Activated CD8-positive, alpha-beta memory T cell treated with anti-CD3 and anti-CD28 coated beads, Interleukin-2, amount 10 ng/mL, durations not matched to agents 7 days and 5 days (primary cell): Measurements from ENCODE around the gene TF. TPM values are rescaled to one million over a fixed set of nuclear protein-coding genes. Genes with fewer than 3 reads are reported as not detected.

Source experiments
- ATAC-seq: fragments of 150-1000 bp; cut with Tn5 transposase; one replicate; pipeline ENCODE4 v1.10.0; 2021; ENCODE audit warnings: moderate library complexity
- CTCF ChIA-PET: fragments of 350-600 bp; sonication (Branson Sonifier 250); formaldehyde crosslinking; loops from one replicate; lab custom pipeline; 2021; ENCODE audit warnings: antibody characterized with exemption; lab: Charles Lee
- DNase-seq: peaks from one replicate; pipeline ENCODE4 v3.0.0-alpha.2; 2020
- H3K27ac Mint-ChIP-seq: one replicate; pipeline ENCODE4 v1.8.0; 2021; ENCODE audit warnings: mild to moderate bottlenecking, mixed read lengths
- H3K27me3 Mint-ChIP-seq: one replicate; pipeline ENCODE4 v1.8.0; 2021; ENCODE audit warnings: mixed read lengths
- H3K36me3 Mint-ChIP-seq: one replicate; pipeline ENCODE4 v1.8.0; 2021; ENCODE audit warnings: mild to moderate bottlenecking, mixed read lengths
- H3K4me1 Mint-ChIP-seq: one replicate; pipeline ENCODE4 v1.8.0; 2021; ENCODE audit warnings: mixed read lengths
- H3K4me3 Mint-ChIP-seq: one replicate; pipeline ENCODE4 v1.8.0; 2021; ENCODE audit warnings: mild to moderate bottlenecking, moderate library complexity, mixed read lengths
- H3K9me3 Mint-ChIP-seq: one replicate; pipeline ENCODE4 v1.8.0; 2022; ENCODE audit warnings: low read depth, mixed read lengths
- total RNA-seq, 2 experiments: library from RNA; stranded (reverse); gene quantifications; one replicate each; pipeline ENCODE4 v1.2.3, GENCODE V29; 2021

TF gene
- total RNA-seq, 2 experiments from 2014 or later = 0.16 to 0.91 TPM

GRCh38 chr3:133833880-133834620, 87.9 kb downstream of the TF start:
- H3K27ac Mint-ChIP-seq = no peak overlapping the region
- no peaks in the 10 kb centered on the region for H3K4me1 Mint-ChIP-seq
- no peaks in the 10 kb centered on the region for H3K36me3 Mint-ChIP-seq
- H3K9me3 Mint-ChIP-seq = no peaks in the 10 kb centered on the region
- no peaks in the 10 kb centered on the region for H3K27me3 Mint-ChIP-seq
- CTCF ChIA-PET = interaction anchor here (1.3 kb wide), 1 partner anchor 16 kb away, joined by 5 read pairs; no protein-coding TSS in a partner anchor
- no peak overlapping the region for H3K4me3 Mint-ChIP-seq
- no peak for ATAC-seq
- DNase-seq = peak; percentile 30

GRCh38 chr3:133834621-133835417, 88.6 kb downstream of the TF start:
- Mint-ChIP-seq H3K27ac (no peak overlapping the region), H3K4me3 (no peak overlapping the region), H3K9me3 (no peaks in the 10 kb centered on the region), H3K27me3 (no peaks in the 10 kb centered on the region), H3K36me3 (no peaks in the 10 kb centered on the region), H3K4me1 (no peaks in the 10 kb centered on the region)
- DNase-seq = peak; percentile 34
- CTCF ChIA-PET = no interaction called here
- ATAC-seq = no peak

GRCh38 chr3:133835418-133835743, 89.2 kb downstream of the TF start:
- CTCF ChIA-PET = no interaction called here
- Mint-ChIP-seq H3K27me3 (no peaks in the 10 kb centered on the region), H3K9me3 (no peaks in the 10 kb centered on the region), H3K4me3 (no peak overlapping the region), H3K4me1 (no peaks in the 10 kb centered on the region), H3K27ac (no peak overlapping the region), H3K36me3 (no peaks in the 10 kb centered on the region)
- DNase-seq (no peak), ATAC-seq (no peak)

GRCh38 chr3:133835961-133836360, 89.8 kb downstream of the TF start:
- ATAC-seq (no peak), DNase-seq (no peak)
- Mint-ChIP-seq H3K4me1 (no peaks in the 10 kb centered on the region), H3K36me3 (no peaks in the 10 kb centered on the region), H3K9me3 (no peaks in the 10 kb centered on the region), H3K27ac (no peak overlapping the region), H3K4me3 (no peak overlapping the region), H3K27me3 (no peaks in the 10 kb centered on the region)
- CTCF ChIA-PET = no interaction called here

- Mint-ChIP-seq H3K4me3 (no peak overlapping the region), H3K4me1 (no peaks in the 10 kb centered on the region), H3K9me3 (no peaks in the 10 kb centered on the region), H3K27ac (no peak overlapping the region), H3K36me3 (no peaks in the 10 kb centered on the region), H3K27me3 (no peaks in the 10 kb centered on the region)
- DNase-seq = no peak
- CTCF ChIA-PET = no interaction called here
- ATAC-seq = no peak
These were observed 90.4 kb downstream of the TF start for GRCh38 chr3:133836497-133837158.

- no peaks in the 10 kb centered on the region for H3K9me3 Mint-ChIP-seq
- H3K4me1 Mint-ChIP-seq = no peaks in the 10 kb centered on the region
- ATAC-seq (no peak), DNase-seq (no peak)
- H3K27me3 Mint-ChIP-seq = no peaks in the 10 kb centered on the region
- CTCF ChIA-PET = no interaction called here
- no peak overlapping the region for H3K4me3 Mint-ChIP-seq
- H3K27ac Mint-ChIP-seq = no peak overlapping the region
- H3K36me3 Mint-ChIP-seq = no peaks in the 10 kb centered on the region
These were observed 91.5 kb downstream of the TF start for GRCh38 chr3:133837487-133838295.

GRCh38 chr3:133838296-133838789, 92.2 kb downstream of the TF start:
- no peak for ATAC-seq
- H3K36me3 Mint-ChIP-seq = no peaks in the 10 kb centered on the region
- no peaks in the 10 kb centered on the region for H3K4me1 Mint-ChIP-seq
- H3K9me3 Mint-ChIP-seq = no peaks in the 10 kb centered on the region
- CTCF ChIA-PET = no interaction called here
- DNase-seq = no peak
- H3K4me3 Mint-ChIP-seq = no peak overlapping the region
- H3K27me3 Mint-ChIP-seq = no peaks in the 10 kb centered on the region
- no peak overlapping the region for H3K27ac Mint-ChIP-seq

- Mint-ChIP-seq H3K27ac (no peak overlapping the region), H3K4me3 (no peak overlapping the region), H3K4me1 (no peaks in the 10 kb centered on the region), H3K27me3 (no peaks in the 10 kb centered on the region), H3K36me3 (no peaks in the 10 kb centered on the region), H3K9me3 (no peaks in the 10 kb centered on the region)
- ATAC-seq = no peak
- no peak for DNase-seq
- CTCF ChIA-PET = no interaction called here
These were observed 93.0 kb downstream of the TF start for GRCh38 chr3:133838916-133839800.

- DNase-seq = no peak
- H3K27ac Mint-ChIP-seq = no peak overlapping the region
- H3K4me3 Mint-ChIP-seq = no peak overlapping the region
- H3K9me3 Mint-ChIP-seq = no peaks in the 10 kb centered on the region
- H3K4me1 Mint-ChIP-seq = no peaks in the 10 kb centered on the region
- CTCF ChIA-PET = no interaction called here
- no peaks in the 10 kb centered on the region for H3K36me3 Mint-ChIP-seq
- no peak for ATAC-seq
- H3K27me3 Mint-ChIP-seq = no peaks in the 10 kb centered on the region
These were observed 94.0 kb downstream of the TF start for GRCh38 chr3:133840055-133840737.

- CTCF ChIA-PET = no interaction called here
These were observed 94.6 kb downstream of the TF start for GRCh38 chr3:133840767-133841166.

GRCh38 chr3:133841196-133841595, 95.0 kb downstream of the TF start:
- Mint-ChIP-seq H3K27me3 (peaks cover 2% of the 10 kb centered on the region), H3K27ac (no peak overlapping the region), H3K36me3 (no peaks in the 10 kb centered on the region), H3K4me3 (no peak overlapping the region), H3K4me1 (no peaks in the 10 kb centered on the region), H3K9me3 (no peaks in the 10 kb centered on the region)
- CTCF ChIA-PET = no interaction called here
- ATAC-seq (no peak), DNase-seq (no peak)

More at GRCh38 chr3:133840767-133841166, 94.6 kb downstream of the TF start:
- no peaks in the 10 kb centered on the region for H3K36me3 Mint-ChIP-seq
- no peak overlapping the region for H3K4me3 Mint-ChIP-seq
- no peaks in the 10 kb centered on the region for H3K4me1 Mint-ChIP-seq
- H3K27ac Mint-ChIP-seq = no peak overlapping the region
- H3K27me3 Mint-ChIP-seq = peaks cover 2% of the 10 kb centered on the region
- H3K9me3 Mint-ChIP-seq = no peaks in the 10 kb centered on the region
- DNase-seq (no peak), ATAC-seq (no peak)

GRCh38 chr3:133842158-133842557, 96.0 kb downstream of the TF start:
- ATAC-seq = no peak
- DNase-seq = no peak
- Mint-ChIP-seq H3K27ac (no peak overlapping the region), H3K27me3 (peaks cover 6% of the 10 kb centered on the region), H3K4me3 (no peak overlapping the region), H3K36me3 (no peaks in the 10 kb centered on the region), H3K9me3 (no peaks in the 10 kb centered on the region), H3K4me1 (no peaks in the 10 kb centered on the region)
- CTCF ChIA-PET = no interaction called here
